CD14-positive monocyte (primary cell): Measurements from ENCODE around the gene FAM219B. TPM values are rescaled to one million over a fixed set of nuclear protein-coding genes. Genes with fewer than 3 reads are reported as not detected.

Source experiments
- DNase-seq, 3 donors: peaks; one replicate each; pipeline ENCODE4 v3.0.0-alpha.2; 2011 to 2022
- H2AFZ ChIP-seq: 2 replicates; pipeline ENCODE4 v1.6.0; 2012; ENCODE audit warnings: mild to moderate bottlenecking, low read depth, low read length, inconsistent platforms; ENCODE audit not compliant: insufficient read depth, poor library complexity, severe bottlenecking
- H3K27ac ChIP-seq, 2 donors: 1 replicate in 1 of 2; 2 replicates in 1 of 2; pipeline ENCODE4 v1.5.1; 2012 to 2013; ENCODE audit warnings: low read length in 2 of 2, control low read depth in 1 of 2, inconsistent platforms in 1 of 2, low read depth in 1 of 2, mild to moderate bottlenecking in 1 of 2
- H3K27me3 ChIP-seq, 2 donors: one replicate each; pipeline versions ENCODE4 v1.6.0 to v1.6.1; 2011 to 2013; ENCODE audit warnings: low read length in 2 of 2; ENCODE audit not compliant: control insufficient read depth in 2 of 2, insufficient read depth in 2 of 2
- H3K36me3 ChIP-seq, 2 donors: replicated peaks in 1 of 2; 1 replicate in 1 of 2; 2 replicates in 1 of 2; pipeline versions ENCODE4 v1.5.1 to v1.6.1; 2012 to 2013; ENCODE audit warnings: low read length in 2 of 2, control low read depth in 1 of 2, inconsistent platforms in 1 of 2, mild to moderate bottlenecking in 1 of 2; ENCODE audit not compliant: insufficient read depth in 2 of 2, control insufficient read depth in 1 of 2
- H3K4me1 ChIP-seq, 2 donors: 1 replicate in 1 of 2; 2 replicates in 1 of 2; pipeline versions ENCODE4 v1.5.1 to v1.6.1; 2012 to 2013; ENCODE audit warnings: low read length in 2 of 2, control low read depth in 1 of 2, inconsistent platforms in 1 of 2, mild to moderate bottlenecking in 1 of 2, moderate library complexity in 1 of 2; ENCODE audit not compliant: insufficient read depth in 2 of 2, control insufficient read depth in 1 of 2
- H3K4me2 ChIP-seq: replicated peaks from 2 replicates; pipeline ENCODE3; 2012; ENCODE audit warnings: low read length, moderate library complexity, mild to moderate bottlenecking; ENCODE audit not compliant: poor library complexity, severe bottlenecking; ENCODE audit errors: extremely low read depth
- H3K4me3 ChIP-seq, 3 experiments: fragments of 200-600 bp in 1 of 3; sonication (generic) in 1 of 3; replicated peaks in 1 of 3; 1 replicate in 2 of 3; 2 replicates in 1 of 3; pipeline ENCODE4 v1.5.1; 2011 to 2013; ENCODE audit warnings: low read length in 3 of 3, mild to moderate bottlenecking in 3 of 3, control low read depth in 2 of 3, low read depth in 2 of 3, inconsistent platforms in 1 of 3, moderate library complexity in 1 of 3
- H3K79me2 ChIP-seq: 2 replicates; pipeline ENCODE4 v1.6.0; 2012; ENCODE audit warnings: mild to moderate bottlenecking, control low read depth, inconsistent platforms, low read length, moderate library complexity; ENCODE audit not compliant: insufficient read depth
- H3K9ac ChIP-seq: 2 replicates; pipeline ENCODE4 v1.6.0; 2017; ENCODE audit warnings: low read length, mild to moderate bottlenecking; ENCODE audit not compliant: insufficient read depth, poor library complexity, severe bottlenecking
- H3K9me3 ChIP-seq, 2 donors: replicated peaks in 1 of 2; 1 replicate in 1 of 2; 2 replicates in 1 of 2; pipeline versions ENCODE4 v1.5.1 to v1.6.1; 2012 to 2013; ENCODE audit warnings: low read length in 2 of 2, control low read depth in 1 of 2; ENCODE audit not compliant: control insufficient read depth in 1 of 2, insufficient read depth in 1 of 2
- H4K20me1 ChIP-seq: 2 replicates; pipeline ENCODE4 v1.6.0; 2012; ENCODE audit warnings: mild to moderate bottlenecking, low read length, control low read depth, moderate library complexity; ENCODE audit not compliant: insufficient read depth
- H3K27ac Mint-ChIP-seq, 7 donors: one replicate each; pipeline ENCODE4 v1.8.0; 2020; ENCODE audit warnings: mild to moderate bottlenecking in 7 of 7, mixed read lengths in 7 of 7, moderate library complexity in 6 of 7, inconsistent platforms in 2 of 7
- H3K27me3 Mint-ChIP-seq, 3 donors: one replicate each; pipeline ENCODE4 v1.8.0; 2021 to 2022; ENCODE audit warnings: low read depth in 3 of 3, mild to moderate bottlenecking in 3 of 3, mixed read lengths in 3 of 3, moderate library complexity in 3 of 3, inconsistent platforms in 1 of 3
- H3K36me3 Mint-ChIP-seq, 2 donors: one replicate each; pipeline ENCODE4 v1.8.0; 2020; ENCODE audit warnings: mixed read lengths in 2 of 2, inconsistent platforms in 1 of 2, mild to moderate bottlenecking in 1 of 2
- H3K4me1 Mint-ChIP-seq: one replicate; pipeline ENCODE4 v1.8.0; 2020; ENCODE audit warnings: mild to moderate bottlenecking, mixed read lengths
- H3K4me3 Mint-ChIP-seq, 2 donors: one replicate each; pipeline ENCODE4 v1.8.0; 2020; ENCODE audit warnings: mild to moderate bottlenecking in 2 of 2, mixed read lengths in 2 of 2, moderate library complexity in 1 of 2
- H3K9me3 Mint-ChIP-seq, 7 donors: one replicate each; pipeline ENCODE4 v1.8.0; 2020 to 2022; ENCODE audit warnings: mixed read lengths in 7 of 7, mild to moderate bottlenecking in 6 of 7, moderate library complexity in 6 of 7, inconsistent platforms in 2 of 7
- WGBS: methylation state at CpG from one replicate; pipeline ENCODE4 v1.1.5; 2013; ENCODE audit warnings: missing lambda C conversion rate; ENCODE audit not compliant: insufficient coverage; 5-methylcytosine and 5-hydroxymethylcytosine counted together
- intact Hi-C, 2 donors: fragments of 100-400 bp; cut with micrococcal nuclease; formaldehyde crosslinking; loops; one replicate each; pipeline versions ENCODE4 v1.15.0 to v1.15.1; 2023
- polyA plus RNA-seq, 3 donors: library from polyadenylated mRNA; depleted of rRNA in 1 of 3; unstranded in 2 of 3; stranded (reverse) in 1 of 3; fragments of 300-500 nt in 2 of 3; fragments of >200 nt in 1 of 3; fragmentation: Illumina TruSeq in 2 of 3; gene quantifications; 1 replicate in 2 of 3; 2 replicates in 1 of 3; pipeline ENCODE4 v1.2.3, GENCODE V29; 2012 to 2021
- TF ChIP-seq, protein P1 (sequence below): fragments of 200-600 bp; IDR thresholded peaks from one replicate; pipeline ENCODE4 v1.8.0; 2022; ENCODE audit warnings: antibody characterized with exemption, mild to moderate bottlenecking

The FAM219B gene
- polyA plus RNA-seq, 3 donors: 11.7 to 53.9 (median 17.1) TPM

DNA sequence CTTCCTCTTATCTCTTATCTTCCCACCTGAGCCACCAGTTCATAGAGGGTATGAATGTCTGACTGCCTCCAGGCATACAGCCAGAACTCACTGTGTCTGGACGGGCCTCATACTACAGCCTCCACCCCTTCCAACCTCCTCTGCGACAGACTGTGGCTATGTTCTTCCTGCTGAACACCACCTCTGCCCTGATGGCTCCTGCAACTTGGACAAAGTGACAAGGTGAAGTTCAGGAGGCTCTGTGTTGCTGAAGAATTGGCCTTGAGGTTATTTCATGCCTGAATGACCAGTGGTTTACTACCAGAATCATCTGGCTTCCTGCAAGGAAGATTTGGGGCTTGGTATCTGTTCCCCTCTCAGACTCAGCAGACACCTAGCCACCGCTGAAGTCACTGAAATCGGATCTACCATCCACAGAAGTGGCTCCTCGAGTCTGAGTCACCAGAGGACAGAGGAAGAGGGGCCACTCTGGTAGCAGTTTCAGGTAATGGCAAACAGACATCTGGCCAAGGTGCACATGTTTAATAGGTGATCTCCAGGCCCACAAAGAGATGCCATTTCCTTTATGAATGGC lies 49.5 kb downstream of the FAM219B start:
- Histone ChIP-seq H4K20me1 (peaks cover 99% of the 10 kb centered on the region), H3K9ac (no peak overlapping the region), H3K27me3 (no peaks in the 10 kb centered on the region), H3K27ac (peak overlapping the region in 1 of 2 donors; percentile 42), H2AFZ (no peak overlapping the region), H3K4me1 (peaks cover 4 to 14% of the 10 kb centered on the region in 2 donors), H3K9me3 (no peaks in the 10 kb centered on the region), H3K36me3 (peaks cover 36 to 48% of the 10 kb centered on the region in 2 donors), H3K79me2 (peaks cover 83% of the 10 kb centered on the region), H3K4me3 (no peak overlapping the region), H3K4me2 (no peak overlapping the region)
- Mint-ChIP-seq H3K36me3 (peaks cover 34 to 56% of the 10 kb centered on the region in 2 donors), H3K9me3 (no peaks in the 10 kb centered on the region), H3K27ac (peak overlapping the region in 4 of 7 donors; percentile 30 to 78 (median 49)), H3K4me1 (peaks cover 32% of the 10 kb centered on the region), H3K27me3 (no peaks in the 10 kb centered on the region), H3K4me3 (no peak overlapping the region)
- DNase-seq: no peak
- TF ChIP-seq, protein P1, sequence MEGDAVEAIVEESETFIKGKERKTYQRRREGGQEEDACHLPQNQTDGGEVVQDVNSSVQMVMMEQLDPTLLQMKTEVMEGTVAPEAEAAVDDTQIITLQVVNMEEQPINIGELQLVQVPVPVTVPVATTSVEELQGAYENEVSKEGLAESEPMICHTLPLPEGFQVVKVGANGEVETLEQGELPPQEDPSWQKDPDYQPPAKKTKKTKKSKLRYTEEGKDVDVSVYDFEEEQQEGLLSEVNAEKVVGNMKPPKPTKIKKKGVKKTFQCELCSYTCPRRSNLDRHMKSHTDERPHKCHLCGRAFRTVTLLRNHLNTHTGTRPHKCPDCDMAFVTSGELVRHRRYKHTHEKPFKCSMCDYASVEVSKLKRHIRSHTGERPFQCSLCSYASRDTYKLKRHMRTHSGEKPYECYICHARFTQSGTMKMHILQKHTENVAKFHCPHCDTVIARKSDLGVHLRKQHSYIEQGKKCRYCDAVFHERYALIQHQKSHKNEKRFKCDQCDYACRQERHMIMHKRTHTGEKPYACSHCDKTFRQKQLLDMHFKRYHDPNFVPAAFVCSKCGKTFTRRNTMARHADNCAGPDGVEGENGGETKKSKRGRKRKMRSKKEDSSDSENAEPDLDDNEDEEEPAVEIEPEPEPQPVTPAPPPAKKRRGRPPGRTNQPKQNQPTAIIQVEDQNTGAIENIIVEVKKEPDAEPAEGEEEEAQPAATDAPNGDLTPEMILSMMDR: no peak
- WGBS: 63% methylated on average over 2 of the region's 5 CpGs
- intact Hi-C loops: no loop called here

DNA sequence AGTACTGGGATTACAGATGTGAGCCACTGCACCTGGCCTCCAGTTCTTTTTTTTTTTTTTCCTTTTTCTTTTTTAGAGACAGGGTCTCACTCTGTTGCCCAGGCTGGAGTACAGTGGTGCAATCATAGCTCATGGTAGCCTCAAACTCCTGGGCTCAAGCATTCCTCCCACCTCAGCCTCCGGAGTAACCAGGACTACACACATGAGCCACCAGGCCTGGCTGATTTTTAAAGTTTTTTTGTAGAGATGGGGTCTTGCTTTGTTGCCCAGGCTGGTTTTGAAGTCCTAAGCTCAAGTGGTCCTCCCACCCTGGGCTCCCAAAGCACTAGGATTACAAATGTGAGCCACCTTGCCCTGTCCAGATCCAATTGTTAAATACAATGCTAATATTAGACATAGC lies 50.1 kb downstream of the FAM219B start:
- H3K9ac ChIP-seq: no peak overlapping the region
- Mint-ChIP-seq H3K4me1 (peaks cover 32% of the 10 kb centered on the region), H3K27ac (no peak overlapping the region), H3K27me3 (peaks cover 0 to 1% (median 0%) of the 10 kb centered on the region in 3 donors), H3K4me3 (no peak overlapping the region), H3K36me3 (peaks cover 40 to 62% of the 10 kb centered on the region in 2 donors), H3K9me3 (no peaks in the 10 kb centered on the region)
- no peak for DNase-seq
- peaks cover 77% of the 10 kb centered on the region for H3K79me2 ChIP-seq
- no CpG with 5 or more reads among the region's 1 CpG for WGBS
- peaks cover 99% of the 10 kb centered on the region for H4K20me1 ChIP-seq
- H3K36me3 ChIP-seq: peaks cover 43 to 54% of the 10 kb centered on the region in 2 donors
- no peaks in the 10 kb centered on the region for H3K27me3 ChIP-seq
- H3K27ac ChIP-seq: peak overlapping the region in 1 of 2 donors; percentile 42
- no peak overlapping the region for H3K4me2 ChIP-seq
- H3K4me3 ChIP-seq: no peak overlapping the region
- no peaks in the 10 kb centered on the region for H3K9me3 ChIP-seq
- TF ChIP-seq, protein P1: no peak
- no peak overlapping the region for H2AFZ ChIP-seq
- peaks cover 4 to 14% of the 10 kb centered on the region in 2 donors for H3K4me1 ChIP-seq
- intact Hi-C loops: no loop called here
